ENCODE data around the gene ATP9B.

Gene ATP9B

DNA sequence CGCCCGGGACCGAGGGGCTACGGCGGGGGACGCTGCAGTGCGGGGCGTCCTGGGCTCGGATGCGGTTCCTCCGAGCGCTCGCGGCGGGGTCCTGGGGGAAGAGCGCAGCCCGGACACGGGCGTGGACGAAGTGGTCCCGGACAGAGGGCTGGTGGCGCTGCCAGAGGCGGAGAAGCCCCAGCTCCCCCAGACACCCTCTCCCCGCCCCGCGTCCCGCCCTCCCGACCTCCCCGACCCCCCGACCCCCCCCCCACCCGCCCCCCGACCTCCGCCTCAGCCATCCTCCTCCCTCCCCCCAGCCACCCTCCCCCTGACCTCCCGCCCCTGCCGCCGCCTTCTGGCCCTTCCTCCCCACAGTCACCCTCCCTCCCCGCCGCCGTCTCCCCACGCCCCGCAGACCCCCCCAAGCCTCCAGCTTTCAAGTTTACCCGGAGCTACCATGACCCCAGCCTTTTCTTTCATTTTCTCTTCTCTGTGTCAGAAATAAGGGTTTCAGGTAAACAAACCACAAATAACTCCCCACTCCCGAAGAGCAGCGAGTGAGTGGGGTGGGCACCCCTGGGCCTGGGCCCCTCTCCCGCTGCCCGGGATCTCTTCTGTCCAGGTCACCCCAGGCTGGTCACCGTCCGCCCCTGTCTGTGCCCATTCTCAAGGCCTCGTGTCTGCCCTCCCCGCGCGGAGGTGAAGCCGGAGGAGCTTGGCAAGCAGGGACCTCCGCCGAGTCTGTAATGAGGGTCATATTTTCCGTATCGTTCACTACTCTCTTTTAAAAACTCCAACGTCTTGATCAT lies 331.6 kb downstream of the ATP9B start:
- DNase-seq: peak; percentile 76

DNA sequence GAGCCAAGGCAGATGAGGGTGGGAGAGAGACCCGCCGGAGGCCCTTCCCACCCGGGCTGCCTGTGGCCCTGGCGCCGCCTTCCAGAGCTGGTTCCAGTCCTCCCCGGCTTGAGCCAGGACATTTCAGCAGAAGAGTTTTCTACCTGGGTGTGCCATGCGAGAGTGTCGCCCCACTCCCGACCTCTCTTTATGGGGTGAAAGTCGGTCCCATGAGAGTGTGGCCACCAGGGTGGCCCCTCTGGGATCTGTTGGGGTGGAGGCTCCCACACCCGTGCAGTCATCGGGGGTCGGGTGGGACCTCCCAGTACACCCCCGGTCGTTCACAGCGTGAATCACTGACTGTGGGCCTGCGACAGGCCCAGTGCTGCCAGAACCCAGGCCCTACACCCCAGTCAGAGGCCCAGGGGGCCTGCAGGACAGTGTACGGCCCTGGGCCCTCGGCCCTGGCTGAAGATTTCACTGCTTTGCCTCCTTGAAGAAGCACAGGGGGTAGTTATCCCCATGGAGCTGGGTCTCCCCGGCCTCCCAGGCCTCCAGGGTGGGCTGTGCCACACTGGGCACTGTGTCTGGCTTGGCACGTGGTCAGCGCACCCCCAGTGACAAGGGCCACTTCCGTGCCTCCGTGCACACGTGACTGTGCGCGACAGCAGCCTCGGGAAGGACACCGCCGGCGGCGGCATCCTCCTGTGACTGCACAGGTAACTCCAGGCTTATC lies 332.5 kb downstream of the ATP9B start:
- DNase-seq: peak; percentile 41

DNA sequence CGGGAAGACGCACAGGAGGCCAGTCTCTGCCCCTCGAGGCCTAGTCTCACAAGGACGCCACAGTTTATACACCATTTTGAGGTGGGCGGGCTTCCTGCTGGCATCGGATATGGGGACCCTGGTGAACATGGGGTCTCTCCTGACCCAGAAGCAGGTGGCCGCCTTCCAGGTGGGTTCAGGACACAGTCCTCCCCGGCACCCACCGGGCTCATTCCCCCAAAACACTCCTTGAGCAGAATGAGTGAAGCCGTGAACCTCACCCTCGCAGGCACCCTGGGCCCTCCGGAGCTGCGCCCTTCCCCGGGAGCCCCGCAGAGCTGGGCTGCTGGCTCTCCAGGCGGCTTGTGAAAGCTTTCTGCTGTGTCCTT lies 333.0 kb downstream of the ATP9B start:
- DNase-seq: no peak

DNA sequence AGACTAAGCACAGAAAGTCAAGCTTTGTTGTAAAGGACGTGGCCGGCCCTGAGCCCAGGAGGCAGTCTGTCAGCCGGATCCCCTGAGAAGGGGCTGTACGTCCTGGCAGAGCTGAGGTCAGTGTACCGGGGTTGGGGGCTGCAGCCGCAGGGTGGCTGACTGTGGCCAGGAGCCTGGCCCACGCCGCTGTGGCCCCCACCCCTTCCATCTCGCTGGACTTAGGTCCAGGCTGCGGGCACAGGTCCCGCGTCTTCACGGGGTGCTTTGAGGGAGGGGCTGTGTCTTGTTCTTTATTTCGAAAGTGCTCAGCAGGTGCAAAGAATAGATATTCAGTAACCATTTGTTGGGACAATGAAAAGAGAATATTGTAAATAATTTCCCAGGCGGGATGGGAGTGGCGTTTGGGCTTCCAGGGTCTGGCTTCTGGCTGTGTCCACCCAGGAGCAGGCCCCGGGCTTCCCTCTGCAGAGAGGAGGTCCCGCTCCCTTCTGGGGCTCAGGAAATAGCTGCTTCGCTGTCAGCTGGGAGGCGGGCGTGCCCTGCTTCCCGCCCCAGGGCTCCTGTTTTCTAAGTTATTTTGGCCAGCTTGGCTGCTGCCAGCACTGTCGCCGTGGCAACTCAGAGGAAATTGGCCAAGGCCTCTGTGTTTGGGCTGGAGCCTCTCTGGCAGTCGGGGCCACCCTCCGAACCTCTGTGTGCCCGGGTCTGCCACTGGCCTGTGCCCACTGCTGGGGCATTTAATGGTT lies 334.0 kb downstream of the ATP9B start:
- peak; percentile 44 for DNase-seq

DNA sequence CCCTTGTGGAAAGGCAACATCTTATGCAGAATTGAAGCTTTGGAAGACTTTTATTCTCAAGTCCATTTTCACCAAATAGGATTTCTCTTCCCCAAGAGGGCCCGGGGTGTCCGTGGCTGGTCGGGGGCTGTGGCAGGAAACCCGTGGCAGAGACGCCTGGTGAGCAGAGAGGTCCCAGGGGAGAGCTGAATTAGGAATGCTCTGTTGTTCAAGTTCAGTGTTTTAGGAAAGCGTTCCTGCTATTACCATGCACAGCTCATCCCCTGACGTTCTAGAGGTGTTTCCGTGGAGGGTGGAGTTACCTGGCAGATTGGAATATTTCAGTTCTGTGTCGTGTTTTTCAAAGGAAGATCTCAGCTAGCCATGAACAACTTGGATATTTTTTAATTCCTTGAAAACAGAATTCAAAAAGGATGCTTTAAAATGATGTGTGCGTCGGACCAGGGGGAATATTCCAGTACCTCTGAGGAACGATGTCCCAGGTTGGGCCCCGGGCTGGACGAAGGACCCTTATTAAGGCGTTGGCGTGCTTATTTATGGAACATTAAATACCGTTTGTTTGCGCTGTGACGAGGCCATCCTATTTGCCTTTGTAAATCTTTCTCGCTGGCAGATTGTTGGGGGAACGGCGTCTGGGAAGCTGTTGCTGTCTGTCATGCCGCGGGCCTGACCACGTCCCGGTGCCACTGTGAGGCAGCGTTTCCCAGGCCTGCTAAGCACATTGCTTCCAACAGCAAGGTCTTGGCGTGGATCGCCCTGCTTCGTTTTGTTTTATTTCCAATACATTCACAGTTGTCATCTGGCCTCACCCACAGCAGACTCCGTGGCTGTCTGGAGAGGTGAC lies 334.8 kb downstream of the ATP9B start:
- DNase-seq: no peak

DNA sequence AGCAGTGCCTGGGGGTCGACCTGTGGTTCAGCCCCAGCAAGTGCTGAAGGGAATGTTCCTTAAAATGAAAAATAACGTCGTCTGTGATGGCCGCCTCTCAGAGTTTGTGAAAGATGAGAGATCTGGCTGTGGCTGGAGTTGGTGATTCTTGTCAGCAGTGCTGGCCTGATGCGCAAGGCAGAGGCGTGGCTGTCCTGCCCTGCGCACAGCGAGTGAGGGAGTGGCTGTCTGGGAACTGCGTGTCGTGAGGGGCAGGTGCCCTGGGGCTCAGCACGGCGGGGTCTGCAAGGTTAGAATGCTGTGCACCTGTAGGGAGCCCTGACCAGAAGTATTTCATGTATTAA lies 335.3 kb downstream of the ATP9B start:
- DNase-seq: peak; percentile 46

DNA sequence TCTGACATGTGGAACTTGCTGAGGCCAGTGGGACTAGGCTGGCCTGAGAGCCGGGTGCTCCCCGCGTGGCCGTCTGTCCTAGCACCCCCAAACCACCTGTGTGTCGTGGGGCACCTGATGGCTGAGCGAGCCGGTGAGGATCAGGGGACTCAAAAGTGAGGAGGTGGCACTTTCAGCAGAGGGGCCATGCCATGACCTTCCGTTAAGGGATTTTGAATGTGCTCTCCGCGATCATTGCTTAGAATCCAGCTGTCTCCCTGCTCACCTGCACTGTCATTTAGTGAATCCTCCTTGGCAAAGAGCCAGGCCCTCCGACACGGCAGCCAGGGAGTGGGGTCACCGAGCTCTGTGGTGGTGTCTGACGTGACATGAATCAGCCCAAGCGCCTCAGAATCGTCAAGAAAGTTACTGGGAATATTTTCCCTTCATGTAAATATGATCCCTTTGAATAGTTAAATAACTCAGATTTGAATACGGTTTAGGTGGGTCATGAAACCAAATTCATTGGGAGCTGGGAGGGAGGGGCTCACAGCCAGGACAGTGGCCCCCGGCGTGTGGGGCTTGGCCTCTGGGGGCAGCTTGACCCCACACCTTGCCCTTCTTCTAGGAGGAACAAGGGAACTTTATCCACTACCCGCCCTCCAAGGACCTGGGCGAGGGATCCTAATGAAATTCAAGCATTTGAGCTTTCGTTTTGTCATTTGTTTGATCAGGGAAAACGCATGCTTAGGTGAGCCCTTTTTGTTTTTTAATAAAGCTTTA lies 336.0 kb downstream of the ATP9B start:
- DNase-seq: peak; percentile 60

DNA sequence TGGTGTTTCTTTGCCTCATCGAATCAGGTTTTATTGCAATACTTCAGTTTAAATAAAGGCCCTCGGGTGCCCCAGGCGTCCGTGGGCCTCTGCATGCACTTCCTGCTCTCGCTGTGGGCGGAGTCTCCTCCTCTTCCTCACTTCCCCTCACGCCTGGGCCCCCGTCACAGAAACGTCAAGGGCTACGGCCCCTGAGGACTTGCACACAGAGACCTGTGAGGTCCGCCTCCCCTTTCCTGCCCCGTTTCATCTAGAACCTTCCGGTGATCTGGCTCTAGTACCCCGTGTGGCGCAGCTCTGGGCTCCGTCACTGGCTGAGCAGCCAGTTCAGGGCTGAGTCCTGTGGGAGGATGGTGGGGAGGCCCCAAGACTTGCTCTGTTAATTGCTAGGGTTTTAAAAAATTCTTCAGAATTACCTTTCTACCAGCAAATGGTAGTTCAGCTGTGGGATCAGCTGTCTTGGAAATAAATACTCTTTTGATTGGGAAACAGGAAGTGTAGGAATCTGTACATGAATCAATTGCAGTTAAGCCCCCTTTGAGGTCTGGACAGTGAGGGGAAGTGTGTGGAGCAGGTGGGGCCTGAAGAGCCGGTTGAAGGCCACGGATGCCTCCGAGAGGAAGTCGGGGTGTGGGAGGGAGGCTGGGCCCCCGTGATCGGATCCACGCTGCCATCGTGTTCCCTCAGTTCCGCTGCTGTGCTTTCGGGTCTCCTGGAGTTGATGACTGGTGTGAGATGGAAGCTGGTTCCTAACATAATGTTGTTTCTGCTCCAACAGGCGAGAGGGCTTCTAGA lies 336.8 kb downstream of the ATP9B start:
- DNase-seq: peak; percentile 93

DNA sequence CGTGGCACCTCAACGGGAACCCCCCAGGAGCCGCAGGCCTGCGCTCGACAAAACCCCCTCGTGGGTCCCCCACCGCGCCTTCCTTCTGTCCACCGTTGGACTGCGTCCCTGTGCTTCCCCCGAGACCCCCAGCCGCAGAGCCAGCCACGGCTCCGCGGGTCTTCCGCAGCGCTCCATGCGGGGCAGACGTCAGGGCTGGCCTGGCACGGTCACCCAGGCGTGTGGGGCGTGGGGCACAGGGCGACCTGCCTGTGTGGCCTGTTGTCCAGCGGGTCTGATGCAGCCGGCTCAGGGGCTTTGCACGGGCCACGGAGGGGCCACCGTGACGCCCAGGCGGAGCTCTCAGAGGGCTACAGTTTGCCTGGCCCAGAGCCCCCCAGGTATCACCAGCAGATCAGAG lies 337.5 kb downstream of the ATP9B start:
- DNase-seq: no peak

DNA sequence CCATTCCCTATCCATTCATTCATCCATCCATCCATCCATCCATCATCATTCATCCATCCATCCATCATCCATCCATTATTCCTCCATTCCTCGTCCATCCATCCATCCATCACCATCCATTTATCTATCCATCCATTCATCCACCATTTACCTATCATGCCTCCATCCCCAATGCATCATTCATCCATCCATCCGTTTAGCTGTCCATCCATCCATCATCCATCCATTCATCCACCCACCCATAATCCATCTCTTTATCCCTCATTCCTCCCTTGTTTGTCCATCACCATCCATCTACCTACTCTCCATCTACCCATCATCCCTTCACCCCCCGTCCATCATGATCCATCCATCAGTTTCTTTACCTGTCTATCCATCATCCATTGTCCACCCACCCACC lies 340.1 kb downstream of the ATP9B start:
- DNase-seq: no peak

DNA sequence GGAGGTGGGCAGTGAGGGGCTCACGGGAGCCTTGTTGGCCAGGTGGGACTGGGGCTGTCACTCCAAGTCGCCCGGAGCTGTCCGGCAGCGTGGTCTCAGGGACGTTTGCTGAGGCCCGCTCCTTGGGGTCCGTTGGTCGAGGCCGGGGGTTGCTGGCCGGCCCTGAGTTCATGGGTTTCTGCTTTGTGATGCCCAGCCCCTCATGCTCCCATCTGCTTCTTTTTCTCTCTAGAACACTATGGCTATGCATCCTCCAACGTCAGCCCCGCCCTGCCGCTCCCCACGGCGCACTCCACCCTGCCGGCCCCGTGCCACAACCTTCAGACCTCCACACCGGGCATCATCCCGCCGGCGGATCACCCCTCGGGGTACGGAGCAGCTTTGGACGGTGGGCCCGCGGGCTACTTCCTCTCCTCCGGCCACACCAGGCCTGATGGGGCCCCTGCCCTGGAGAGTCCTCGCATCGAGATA lies 341.0 kb downstream of the ATP9B start:
- DNase-seq: no peak

DNA sequence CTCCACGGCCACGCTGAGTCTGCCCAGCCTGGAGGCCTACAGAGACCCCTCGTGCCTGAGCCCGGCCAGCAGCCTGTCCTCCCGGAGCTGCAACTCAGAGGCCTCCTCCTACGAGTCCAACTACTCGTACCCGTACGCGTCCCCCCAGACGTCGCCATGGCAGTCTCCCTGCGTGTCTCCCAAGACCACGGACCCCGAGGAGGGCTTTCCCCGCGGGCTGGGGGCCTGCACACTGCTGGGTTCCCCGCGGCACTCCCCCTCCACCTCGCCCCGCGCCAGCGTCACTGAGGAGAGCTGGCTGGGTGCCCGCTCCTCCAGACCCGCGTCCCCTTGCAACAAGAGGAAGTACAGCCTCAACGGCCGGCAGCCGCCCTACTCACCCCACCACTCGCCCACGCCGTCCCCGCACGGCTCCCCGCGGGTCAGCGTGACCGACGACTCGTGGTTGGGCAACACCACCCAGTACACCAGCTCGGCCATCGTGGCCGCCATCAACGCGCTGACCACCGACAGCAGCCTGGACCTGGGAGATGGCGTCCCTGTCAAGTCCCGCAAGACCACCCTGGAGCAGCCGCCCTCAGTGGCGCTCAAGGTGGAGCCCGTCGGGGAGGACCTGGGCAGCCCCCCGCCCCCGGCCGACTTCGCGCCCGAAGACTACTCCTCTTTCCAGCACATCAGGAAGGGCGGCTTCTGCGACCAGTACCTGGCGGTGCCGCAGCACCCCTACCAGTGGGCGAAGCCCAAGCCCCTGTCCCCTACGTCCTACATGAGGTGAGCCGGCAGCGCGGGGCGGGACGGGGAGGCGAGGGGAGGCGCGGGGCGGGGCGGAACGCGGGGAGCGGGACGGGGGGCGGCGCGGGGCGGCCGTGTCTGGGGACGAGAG lies 341.8 kb downstream of the ATP9B start:
- no peak for DNase-seq

DNA sequence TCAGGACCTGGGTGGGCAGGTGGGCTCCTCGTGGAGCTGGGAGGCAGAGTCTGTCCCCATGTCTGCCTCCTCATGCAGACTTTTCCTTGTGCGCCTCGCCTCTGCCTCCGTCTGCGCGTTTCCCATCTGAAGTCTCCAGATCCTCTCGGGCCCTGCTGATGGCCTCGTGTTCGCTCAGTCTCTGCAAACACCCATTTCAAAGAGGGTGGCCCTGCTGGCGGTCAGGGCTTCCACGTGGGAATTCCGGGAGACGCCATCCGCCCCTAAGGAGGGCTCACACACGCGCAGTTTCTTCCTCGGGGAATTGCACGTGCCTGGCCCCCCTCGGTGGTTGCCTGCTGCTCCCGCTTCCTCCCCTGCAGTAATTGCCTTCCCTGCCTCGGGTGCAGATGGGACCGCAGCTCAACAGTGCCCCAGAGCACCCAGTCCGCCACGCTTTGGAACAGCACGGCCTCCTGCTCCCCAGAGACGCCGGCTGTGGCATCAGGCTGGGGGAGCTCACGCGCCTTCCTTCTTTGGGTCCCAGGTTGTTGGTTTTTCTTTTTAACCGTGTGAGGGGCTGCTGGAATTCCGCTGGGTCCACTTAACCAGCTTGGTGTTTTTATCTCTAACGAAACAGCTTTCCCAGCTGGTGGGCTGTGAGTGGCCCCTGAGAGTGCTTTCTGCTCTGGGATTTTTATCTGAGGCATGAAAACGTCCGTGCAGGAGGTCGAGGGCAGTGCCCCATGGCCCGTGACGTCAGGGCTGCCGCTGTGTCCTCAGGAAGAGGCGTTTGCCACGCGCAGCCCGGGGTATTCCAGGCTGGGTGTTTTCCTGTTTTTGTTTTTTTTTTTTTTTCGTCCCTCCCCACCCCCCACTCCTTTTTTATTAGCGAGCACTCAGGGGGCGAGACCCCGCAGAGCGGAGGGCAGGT lies 342.7 kb downstream of the ATP9B start:
- no peak for DNase-seq

DNA sequence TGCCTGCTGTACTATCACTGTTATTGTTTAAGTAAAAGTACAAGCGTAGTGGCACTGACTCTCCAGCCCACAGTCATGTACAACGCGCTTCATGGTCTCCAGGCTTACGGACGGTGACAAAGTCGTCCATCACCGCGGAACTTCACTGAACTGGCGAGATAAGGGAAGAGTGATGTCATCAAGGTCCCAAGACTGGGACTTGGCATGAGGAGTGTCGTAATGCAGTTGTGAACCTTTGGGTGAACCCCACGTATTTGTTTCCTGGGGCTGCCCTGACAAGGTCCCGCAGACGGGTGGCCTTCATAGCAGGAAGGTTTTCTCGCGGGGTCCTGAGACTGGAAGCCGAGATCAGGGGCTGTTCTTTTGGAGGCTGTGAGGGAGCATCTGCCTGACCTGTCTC lies 343.8 kb downstream of the ATP9B start:
- no peak for DNase-seq

DNA sequence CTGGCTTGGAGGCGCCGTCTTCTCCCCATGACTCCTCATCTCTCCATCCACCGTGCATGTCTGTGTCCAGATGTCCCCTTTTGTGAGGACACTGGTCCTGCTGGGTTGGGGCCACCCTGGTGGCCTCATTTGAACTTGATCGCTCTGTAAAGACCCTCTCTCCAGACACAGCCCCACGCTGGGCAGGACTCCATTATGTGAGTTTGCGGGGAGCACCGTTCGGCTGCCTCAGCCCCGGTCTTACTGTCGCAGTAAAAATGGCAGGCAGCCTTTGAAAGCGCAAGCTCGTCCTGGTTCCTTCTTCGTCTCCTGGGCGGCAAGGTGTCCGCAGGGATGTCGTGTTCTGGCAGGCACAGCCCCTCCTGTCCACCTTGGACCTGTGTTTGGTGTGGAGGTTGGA lies 344.2 kb downstream of the ATP9B start:
- DNase-seq: no peak

DNA sequence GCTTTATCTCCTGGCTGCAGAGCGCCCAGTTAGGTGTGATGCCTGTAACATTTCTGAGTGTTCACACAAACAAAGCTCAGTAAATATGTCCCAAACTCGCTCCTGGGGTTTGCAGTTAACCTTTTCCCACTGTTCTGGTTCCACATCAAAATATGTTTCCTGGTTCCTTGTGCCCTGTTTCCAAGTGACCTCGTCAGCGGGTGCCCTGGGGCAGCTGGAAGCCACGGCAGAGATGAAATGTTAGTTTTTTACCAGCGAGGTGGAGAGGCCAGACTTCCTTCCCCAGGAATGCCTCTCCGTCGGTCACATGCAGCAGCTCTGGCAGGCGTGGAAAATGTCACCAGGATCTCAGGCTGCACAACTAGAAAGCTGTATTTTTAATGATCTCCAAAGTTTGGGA lies 344.7 kb downstream of the ATP9B start:
- DNase-seq: no peak

DNA sequence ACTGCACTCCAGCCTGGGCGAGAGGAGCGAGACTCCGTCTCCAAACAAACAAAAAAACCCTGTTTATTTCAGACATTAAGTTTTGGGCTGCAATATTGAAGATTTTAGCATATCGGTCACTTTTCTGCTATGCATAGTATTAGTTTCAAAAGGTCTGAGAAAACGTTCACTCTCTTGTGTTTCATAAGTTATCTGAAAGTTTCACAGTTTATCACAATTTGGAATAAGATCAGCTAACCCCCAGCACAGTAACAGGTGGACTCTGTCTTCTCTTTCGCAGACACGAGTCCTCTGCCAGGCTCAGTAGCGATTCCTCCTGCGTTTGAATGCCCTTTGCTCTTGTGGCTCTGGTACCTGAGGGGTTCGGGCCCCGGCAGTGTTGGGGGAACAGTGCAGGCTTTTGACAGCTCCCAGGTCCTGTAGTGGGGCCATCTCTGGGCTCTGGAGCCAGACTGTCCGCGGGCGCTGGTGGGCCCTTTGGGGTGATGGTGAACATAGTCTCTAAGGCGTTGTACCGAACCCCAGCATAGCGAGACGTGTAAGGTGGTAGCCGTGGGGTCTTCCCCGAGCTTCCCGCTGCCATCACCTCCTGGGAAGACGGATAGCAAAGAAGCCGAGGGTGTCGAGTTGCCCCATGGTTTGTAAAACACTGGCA lies 347.0 kb downstream of the ATP9B start:
- DNase-seq: no peak

DNA sequence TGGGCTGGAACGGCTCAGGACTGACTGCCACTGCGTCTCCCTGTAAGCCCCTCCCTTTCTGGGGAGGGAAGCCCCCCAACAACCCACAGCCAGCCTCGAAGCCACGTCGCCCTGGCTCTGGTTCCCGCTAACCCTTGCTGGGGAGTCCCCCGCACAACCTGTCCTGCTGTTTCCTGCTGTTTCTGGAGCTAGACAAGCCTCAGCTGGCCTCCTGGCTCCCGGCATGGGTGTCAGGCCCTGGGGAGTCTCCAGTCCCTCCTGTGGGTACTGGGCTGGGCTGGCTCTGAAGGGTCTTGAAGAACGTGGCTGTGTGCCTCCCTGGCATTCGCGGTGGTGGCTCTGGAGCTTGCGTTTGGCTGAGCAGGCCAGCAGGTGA lies 347.5 kb downstream of the ATP9B start:
- no peak for DNase-seq

DNA sequence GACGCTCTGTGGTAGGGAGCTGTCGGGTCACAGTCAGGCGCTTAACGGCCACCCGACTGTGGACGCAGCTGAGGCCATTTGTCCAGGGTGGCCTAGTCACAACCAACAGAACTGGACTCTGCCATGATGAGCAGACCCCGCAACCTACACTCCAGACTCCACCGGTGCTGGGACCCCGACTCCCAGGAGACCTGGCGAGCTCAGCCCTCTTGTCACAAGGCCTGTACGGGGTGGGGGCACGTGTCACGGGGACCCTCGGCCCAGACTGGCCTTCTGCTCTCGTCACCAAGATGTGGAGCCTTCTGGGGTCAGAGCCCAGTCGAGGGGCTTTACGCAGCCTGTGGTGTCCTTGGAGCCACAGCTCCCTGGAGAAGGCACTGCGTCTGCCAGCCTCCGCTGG lies 349.0 kb downstream of the ATP9B start:
- no peak for DNase-seq

Measured in CD4-positive, alpha-beta T cell treated with Interleukin-6 for 4 hours (primary cell).